GM12873 (cell line): ENCODE results near the gene KRT84.

Experiments used
- CTCF ChIP-seq: IDR thresholded peaks from 2 replicates; pipeline ENCODE4 v1.5.1; 2012; ENCODE audit warnings: low read depth, mild to moderate bottlenecking, moderate library complexity, low read length, control low read depth; ENCODE audit not compliant: insufficient read depth; ENCODE audit errors: missing control alignments

Gene KRT84

GRCh38 chr12:52358575-52359350, 26.7 kb downstream of the KRT84 start:
- peak; percentile 41 for TF ChIP-seq CTCF

GRCh38 chr12:52356762-52357580, 28.5 kb downstream of the KRT84 start:
- TF ChIP-seq CTCF: no peak

GRCh38 chr12:52356031-52356761, 29.3 kb downstream of the KRT84 start:
- no peak for TF ChIP-seq CTCF

- TF ChIP-seq CTCF: no peak
Observed at GRCh38 chr12:52355176-52355575, 30.3 kb downstream of the KRT84 start.

- no peak for TF ChIP-seq CTCF
Observed at GRCh38 chr12:52354200-52354599, 31.3 kb downstream of the KRT84 start.

GRCh38 chr12:52353766-52354165, 31.7 kb downstream of the KRT84 start:
- no peak for TF ChIP-seq CTCF

GRCh38 chr12:52352951-52353350, 32.5 kb downstream of the KRT84 start:
- no peak for TF ChIP-seq CTCF
